Measurements from ENCODE around the gene SFI1. TPM values are rescaled to one million over a fixed set of nuclear protein-coding genes. Genes with fewer than 3 reads are reported as not detected.
A peak's percentile ranks its signal among the peaks of the same experiment; 100 is the strongest.

The SFI1 gene
- total RNA-seq, 1 donor from 2014 or later, result 406 TPM

DNA sequence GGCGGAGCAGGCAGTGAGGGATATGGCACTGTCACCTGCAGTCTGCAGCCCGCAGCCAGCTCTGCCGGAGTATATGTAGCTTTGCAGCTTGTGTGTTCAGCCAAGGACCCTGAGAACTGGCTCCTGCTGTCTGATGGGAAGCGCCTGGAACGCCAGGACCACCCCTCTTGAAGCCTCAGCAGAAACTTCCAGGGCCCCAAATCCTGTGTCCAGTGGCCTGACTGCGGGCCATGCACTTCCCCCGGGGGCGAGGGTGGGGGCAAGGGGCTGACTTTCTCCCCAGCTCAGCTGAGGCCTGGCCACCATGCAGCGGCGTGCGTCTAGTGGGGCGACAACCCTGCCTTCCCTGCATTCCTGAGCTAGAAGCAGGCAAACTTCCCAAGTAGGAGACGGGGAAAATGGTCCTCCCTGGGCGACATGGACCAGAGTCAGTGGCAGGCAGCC is 133.4 kb downstream of the SFI1 start:
- Mint-ChIP-seq H3K9me3 (no peaks in the 10 kb centered on the region), H3K36me3 (ENCODE audit: low read depth) (peaks cover 3% of the 10 kb centered on the region), H3K27ac (peak overlapping the region; percentile 88), H3K4me1 (ENCODE audit: low read depth) (peaks cover 55% of the 10 kb centered on the region), H3K4me3 (peak overlapping the region; percentile 87), H3K27me3 (ENCODE audit: insufficient read depth) (no peaks in the 10 kb centered on the region)
- intact Hi-C loops (cut with micrococcal nuclease), result loop anchor here (1.0 to 5.0 kb wide), 5 partner anchors 47 to 337 kb away; partner anchors contain the start of genes DRG1, PIK3IP1 and SFI1
- no peak for DNase-seq (ENCODE audit: low spot score)

DNA sequence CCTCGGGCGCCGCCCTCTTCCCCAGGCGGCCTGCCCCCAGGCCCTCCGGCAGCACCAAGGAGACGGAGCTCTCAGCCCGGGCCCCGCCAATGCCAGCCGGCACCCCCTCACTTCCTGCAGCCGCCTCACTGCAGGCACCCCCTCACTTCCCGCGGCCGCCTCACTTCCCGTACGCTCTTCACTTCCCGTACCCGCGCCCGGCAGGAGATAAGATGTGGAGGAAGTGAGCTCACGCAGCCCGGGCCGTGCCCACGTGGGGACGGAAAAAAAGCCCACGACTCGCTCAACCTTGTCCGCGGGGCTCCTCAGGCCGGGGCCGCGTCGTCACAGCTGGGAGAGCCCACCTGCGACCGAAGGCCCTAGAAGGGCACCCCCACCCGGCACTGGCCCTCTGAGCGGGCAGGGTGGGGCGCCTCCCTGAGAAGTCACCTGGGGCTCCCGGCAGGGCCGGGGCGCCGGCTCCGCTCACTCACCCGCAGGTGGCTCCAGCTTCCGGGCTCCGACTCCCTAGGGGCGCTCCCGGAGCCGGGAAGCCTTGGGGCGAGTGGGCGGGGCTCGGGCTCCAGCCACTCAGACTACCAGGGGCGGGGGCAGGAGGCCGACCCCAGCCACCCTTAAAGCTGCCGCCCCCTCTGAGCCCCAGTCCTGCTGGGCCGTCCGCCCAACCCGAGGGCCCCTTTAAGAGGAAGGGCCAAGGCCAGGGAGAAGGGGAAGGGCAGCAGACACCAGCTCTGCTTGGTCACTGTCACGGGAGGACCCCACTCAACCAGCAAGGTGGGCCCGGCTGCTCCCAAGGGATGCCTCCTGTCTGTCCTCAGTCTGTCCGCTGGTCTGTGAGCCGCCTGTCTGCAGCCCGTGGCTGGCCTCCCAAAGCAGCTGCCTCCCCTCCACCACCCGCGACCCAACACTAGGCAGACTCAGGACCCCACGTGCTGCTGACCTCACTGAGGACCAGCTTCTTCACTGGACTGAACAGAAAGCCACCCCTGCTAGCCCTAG is 134.3 kb downstream of the SFI1 start:
- no peaks in the 10 kb centered on the region for H3K9me3 Mint-ChIP-seq
- H3K4me3 Mint-ChIP-seq, result peak overlapping the region; percentile 87
- H3K36me3 Mint-ChIP-seq (ENCODE audit: low read depth), result peaks cover 3% of the 10 kb centered on the region
- intact Hi-C loops (cut with micrococcal nuclease), result loop anchor here (1.0 to 5.0 kb wide), 5 partner anchors 48 to 338 kb away; partner anchors contain the start of genes DRG1, PIK3IP1 and SFI1
- peak overlapping the region; percentile 88 for H3K27ac Mint-ChIP-seq
- H3K4me1 Mint-ChIP-seq (ENCODE audit: low read depth), result peaks cover 54% of the 10 kb centered on the region
- no peaks in the 10 kb centered on the region for H3K27me3 Mint-ChIP-seq (ENCODE audit: insufficient read depth)
- DNase-seq (ENCODE audit: low spot score), result peak; percentile 82

DNA sequence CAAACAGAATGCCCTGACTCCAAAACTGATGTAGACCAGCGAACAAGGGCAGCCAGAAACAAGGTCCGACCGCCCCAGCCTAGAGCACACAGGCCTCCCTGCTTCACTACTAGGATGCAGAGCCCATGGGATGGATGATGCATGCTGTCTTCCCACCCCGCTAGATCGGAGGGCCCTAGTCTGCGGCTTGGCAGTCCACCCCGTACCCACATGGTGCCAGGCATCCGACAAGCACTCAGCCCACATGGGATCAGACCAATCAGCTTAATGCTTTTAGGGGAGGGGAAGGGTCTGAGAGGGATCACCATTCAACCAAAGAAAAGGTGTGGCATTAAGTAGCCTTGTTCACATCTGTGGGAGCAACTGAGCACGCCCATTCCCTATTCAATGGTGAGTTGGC is 135.1 kb downstream of the SFI1 start:
- DNase-seq (ENCODE audit: low spot score), result no peak
- Mint-ChIP-seq H3K36me3 (ENCODE audit: low read depth) (peaks cover 3% of the 10 kb centered on the region), H3K9me3 (no peaks in the 10 kb centered on the region), H3K4me3 (peak overlapping the region; percentile 79), H3K27me3 (ENCODE audit: insufficient read depth) (no peaks in the 10 kb centered on the region), H3K4me1 (ENCODE audit: low read depth) (peaks cover 57% of the 10 kb centered on the region), H3K27ac (peak overlapping the region; percentile 86)
- intact Hi-C loops (cut with micrococcal nuclease), result loop anchor here (2.0 to 5.0 kb wide), 2 partner anchors 49 to 339 kb away; partner anchors contain the start of gene PIK3IP1

DNA sequence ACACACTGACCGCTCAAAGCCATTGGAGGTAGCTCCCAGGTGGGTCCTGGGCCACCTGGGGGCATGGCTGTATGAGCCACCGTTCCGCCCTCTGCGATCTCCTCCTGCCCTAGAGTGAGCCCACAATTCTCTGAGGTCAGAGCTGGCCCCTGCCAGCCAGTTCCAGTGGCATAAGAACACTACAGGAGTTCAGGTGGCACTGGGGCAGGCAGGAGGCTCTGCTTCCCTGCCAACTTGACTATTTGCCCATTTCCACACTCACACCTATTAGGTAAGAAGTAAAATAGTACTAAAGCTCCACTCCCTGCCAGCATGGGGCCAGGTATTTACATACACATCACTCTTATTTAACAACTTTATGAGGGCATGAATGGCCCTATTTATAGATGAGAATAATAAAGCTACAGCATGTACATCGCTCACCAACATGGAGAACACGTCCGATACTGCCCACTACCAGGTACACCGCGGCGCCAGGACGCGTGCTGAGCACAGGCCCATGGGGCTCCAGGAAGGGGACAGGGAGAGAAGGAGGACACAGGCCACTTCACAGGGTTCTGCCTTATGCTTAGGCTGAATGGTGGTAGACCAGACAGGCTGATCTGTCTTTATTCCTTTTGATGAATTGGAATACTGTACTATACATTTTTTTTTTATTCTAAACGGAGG is 139.4 kb downstream of the SFI1 start:
- Mint-ChIP-seq H3K9me3 (no peaks in the 10 kb centered on the region), H3K36me3 (ENCODE audit: low read depth) (peaks cover 5% of the 10 kb centered on the region), H3K27ac (no peak overlapping the region), H3K4me3 (no peak overlapping the region), H3K4me1 (ENCODE audit: low read depth) (peaks cover 55% of the 10 kb centered on the region), H3K27me3 (ENCODE audit: insufficient read depth) (no peaks in the 10 kb centered on the region)
- intact Hi-C loops (cut with micrococcal nuclease), result no loop called here
- DNase-seq (ENCODE audit: low spot score), result no peak

DNA sequence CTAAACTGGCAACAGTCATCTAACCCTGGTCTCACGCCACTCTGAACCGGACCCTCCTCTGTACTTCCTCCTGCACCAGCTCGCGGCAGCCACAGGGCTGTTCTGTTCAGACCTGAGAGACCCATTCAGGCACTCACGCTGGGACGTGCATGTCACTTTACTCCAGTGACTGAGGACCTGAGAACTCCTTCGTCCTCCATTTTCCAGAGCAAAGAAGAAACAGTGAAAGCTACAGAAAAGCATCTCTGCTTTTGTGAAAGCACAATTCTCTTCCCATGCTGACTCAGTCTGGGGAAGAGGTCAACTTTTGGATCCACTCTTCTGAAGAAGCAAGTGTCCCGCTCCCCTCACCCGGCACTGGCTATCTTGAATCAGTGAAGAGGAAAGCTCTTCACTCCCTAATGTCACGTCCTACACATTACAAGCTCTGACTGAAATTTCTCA is 141.1 kb downstream of the SFI1 start:
- no peaks in the 10 kb centered on the region for H3K27me3 Mint-ChIP-seq (ENCODE audit: insufficient read depth)
- intact Hi-C loops (cut with micrococcal nuclease), result no loop called here
- no peaks in the 10 kb centered on the region for H3K9me3 Mint-ChIP-seq
- no peak overlapping the region for H3K4me3 Mint-ChIP-seq
- H3K36me3 Mint-ChIP-seq (ENCODE audit: low read depth), result peaks cover 10% of the 10 kb centered on the region
- H3K27ac Mint-ChIP-seq, result no peak overlapping the region
- peaks cover 47% of the 10 kb centered on the region for H3K4me1 Mint-ChIP-seq (ENCODE audit: low read depth)
- DNase-seq (ENCODE audit: low spot score), result no peak

DNA sequence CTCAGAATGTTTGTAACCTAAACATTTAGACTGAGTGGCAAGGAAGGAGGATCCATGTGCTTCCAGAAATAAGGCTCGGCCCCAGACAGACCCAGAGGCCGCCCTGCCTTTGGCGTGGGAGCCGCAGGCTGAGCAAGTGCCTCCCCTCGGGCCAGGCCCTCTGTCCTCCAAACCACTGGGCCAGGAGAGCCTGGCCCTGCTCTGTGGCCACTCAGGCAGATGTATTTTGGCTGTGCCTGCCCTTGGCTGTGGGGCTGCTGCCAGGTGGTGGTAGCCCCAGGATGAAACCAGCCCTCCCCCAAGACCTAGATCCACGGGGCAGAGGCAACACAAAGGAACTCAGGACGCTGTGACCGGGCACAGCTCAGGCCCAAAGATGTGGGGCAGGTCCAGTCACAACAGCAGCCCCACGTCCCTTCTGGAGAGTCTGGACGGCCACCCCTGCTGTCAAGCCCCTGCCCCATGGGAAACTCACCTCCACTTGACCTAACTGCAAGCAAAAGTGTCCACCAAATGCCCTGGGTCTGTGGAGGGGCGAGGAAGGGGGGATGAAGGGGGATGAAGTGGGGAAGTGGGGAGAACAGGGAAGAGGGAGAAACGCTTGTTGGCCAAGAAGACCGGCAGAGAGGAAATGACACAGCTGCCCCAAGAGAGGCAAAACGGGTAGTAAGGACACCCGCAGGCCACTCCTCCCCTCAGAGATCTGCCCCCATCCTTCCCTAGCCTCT is 141.7 kb downstream of the SFI1 start:
- intact Hi-C loops (cut with micrococcal nuclease), result loop anchor here (1.0 kb wide), 1 partner anchor 8 kb away; no protein-coding TSS in a partner anchor
- peaks cover 47% of the 10 kb centered on the region for H3K4me1 Mint-ChIP-seq (ENCODE audit: low read depth)
- H3K36me3 Mint-ChIP-seq (ENCODE audit: low read depth), result peaks cover 10% of the 10 kb centered on the region
- DNase-seq (ENCODE audit: low spot score), result no peak
- no peaks in the 10 kb centered on the region for H3K9me3 Mint-ChIP-seq
- no peaks in the 10 kb centered on the region for H3K27me3 Mint-ChIP-seq (ENCODE audit: insufficient read depth)
- H3K27ac Mint-ChIP-seq, result peak overlapping the region; percentile 48
- H3K4me3 Mint-ChIP-seq, result no peak overlapping the region

DNA sequence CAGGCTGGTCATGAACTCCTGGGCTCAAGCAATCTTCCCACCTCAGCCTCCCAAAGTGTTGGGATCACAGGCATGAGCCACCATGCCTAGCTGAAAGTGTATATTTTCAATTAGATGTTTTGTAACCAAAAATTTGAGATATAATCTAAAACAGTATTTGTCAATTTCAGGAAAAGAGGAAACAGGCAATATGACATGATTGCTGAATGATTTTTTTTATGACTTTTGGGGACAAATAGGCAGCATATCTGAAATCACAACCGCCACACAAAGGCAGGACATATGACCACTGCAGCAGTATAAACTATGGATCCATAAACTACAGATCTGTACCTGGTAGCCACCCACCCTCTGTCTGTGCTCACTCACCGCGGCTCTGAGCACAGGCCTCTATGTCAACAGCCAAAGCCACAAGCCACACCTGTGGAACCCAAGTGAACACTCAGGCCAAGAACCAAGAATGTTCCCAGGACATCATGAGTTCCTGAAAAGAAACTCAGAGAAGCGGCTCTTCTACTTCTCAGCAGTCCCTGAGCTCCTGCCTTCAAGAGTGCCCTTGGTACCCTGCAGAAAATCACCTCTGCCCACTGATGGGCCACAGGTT is 143.2 kb downstream of the SFI1 start:
- no peaks in the 10 kb centered on the region for H3K27me3 Mint-ChIP-seq (ENCODE audit: insufficient read depth)
- peaks cover 37% of the 10 kb centered on the region for H3K4me1 Mint-ChIP-seq (ENCODE audit: low read depth)
- DNase-seq (ENCODE audit: low spot score), result no peak
- no peak overlapping the region for H3K4me3 Mint-ChIP-seq
- peaks cover 9% of the 10 kb centered on the region for H3K36me3 Mint-ChIP-seq (ENCODE audit: low read depth)
- no peak overlapping the region for H3K27ac Mint-ChIP-seq
- no peaks in the 10 kb centered on the region for H3K9me3 Mint-ChIP-seq
- intact Hi-C loops (cut with micrococcal nuclease), result no loop called here

DNA sequence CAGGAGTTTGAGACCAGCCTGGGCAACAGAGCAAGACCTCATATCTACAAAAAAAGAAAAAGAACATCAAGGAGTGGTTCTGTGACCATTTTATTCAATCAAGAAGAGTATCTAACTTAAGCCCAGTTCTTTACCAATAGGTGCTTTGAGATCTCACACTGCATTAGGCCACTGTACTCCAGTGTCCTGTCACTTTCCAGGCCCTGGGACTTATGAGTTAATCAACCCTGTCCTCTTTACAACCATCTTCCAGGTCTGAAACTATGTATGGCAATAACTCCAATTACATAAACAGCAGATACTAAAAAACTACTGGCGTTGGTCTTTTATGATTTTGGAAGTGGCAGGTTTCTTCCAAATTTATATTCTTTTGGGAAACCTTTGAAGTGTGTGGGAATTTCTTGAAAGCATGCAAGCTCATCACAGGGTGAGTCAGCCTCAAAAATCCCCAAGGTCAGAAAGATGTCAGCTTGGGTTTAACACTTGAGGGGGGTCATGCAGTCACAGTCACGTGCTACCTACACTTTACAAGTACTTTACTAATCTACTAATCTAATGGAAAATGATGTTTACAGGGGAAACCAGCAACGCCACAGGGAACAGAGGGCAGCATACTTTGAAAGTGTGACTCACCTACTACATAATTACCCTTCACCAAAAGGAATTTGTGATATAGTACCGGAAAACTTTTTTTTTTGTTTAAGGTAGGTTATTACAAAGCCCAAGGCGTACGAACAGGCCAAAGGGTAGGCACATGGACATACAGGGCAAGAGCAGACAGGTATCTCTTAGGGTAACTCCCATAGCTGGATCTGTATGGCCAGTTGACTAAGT is 150.1 kb downstream of the SFI1 start:
- intact Hi-C loops (cut with micrococcal nuclease), result loop anchor here (1.0 kb wide), 2 partner anchors 8 to 15 kb away; no protein-coding TSS in a partner anchor
- Mint-ChIP-seq H3K36me3 (ENCODE audit: low read depth) (peaks cover 18% of the 10 kb centered on the region), H3K27ac (peak overlapping the region; percentile 82), H3K9me3 (no peaks in the 10 kb centered on the region), H3K27me3 (ENCODE audit: insufficient read depth) (no peaks in the 10 kb centered on the region), H3K4me3 (no peak overlapping the region), H3K4me1 (ENCODE audit: low read depth) (peaks cover 21% of the 10 kb centered on the region)
- no peak for DNase-seq (ENCODE audit: low spot score)

DNA sequence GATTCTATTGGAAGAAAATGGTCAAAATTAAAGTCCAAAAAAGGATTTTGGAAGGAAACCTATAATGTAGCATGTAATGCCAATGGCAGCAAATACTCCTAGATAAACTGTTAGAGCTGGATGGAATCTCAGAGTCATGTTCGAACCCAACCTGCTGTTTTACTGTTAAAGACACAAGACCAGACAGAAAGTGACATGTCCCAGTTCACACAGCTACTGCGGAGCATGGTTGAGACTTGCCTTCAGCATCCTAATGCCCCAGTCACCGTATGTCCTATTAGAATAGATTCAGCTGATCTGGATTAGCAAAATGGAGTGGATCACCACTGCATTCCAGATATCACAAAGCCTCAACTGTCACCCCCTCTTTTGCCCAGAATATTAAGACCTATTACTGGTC is 150.7 kb downstream of the SFI1 start:
- Mint-ChIP-seq H3K27ac (peak overlapping the region; percentile 82), H3K4me1 (ENCODE audit: low read depth) (peaks cover 21% of the 10 kb centered on the region), H3K36me3 (ENCODE audit: low read depth) (peaks cover 18% of the 10 kb centered on the region), H3K27me3 (ENCODE audit: insufficient read depth) (no peaks in the 10 kb centered on the region), H3K4me3 (no peak overlapping the region), H3K9me3 (no peaks in the 10 kb centered on the region)
- intact Hi-C loops (cut with micrococcal nuclease), result no loop called here
- no peak for DNase-seq (ENCODE audit: low spot score)

DNA sequence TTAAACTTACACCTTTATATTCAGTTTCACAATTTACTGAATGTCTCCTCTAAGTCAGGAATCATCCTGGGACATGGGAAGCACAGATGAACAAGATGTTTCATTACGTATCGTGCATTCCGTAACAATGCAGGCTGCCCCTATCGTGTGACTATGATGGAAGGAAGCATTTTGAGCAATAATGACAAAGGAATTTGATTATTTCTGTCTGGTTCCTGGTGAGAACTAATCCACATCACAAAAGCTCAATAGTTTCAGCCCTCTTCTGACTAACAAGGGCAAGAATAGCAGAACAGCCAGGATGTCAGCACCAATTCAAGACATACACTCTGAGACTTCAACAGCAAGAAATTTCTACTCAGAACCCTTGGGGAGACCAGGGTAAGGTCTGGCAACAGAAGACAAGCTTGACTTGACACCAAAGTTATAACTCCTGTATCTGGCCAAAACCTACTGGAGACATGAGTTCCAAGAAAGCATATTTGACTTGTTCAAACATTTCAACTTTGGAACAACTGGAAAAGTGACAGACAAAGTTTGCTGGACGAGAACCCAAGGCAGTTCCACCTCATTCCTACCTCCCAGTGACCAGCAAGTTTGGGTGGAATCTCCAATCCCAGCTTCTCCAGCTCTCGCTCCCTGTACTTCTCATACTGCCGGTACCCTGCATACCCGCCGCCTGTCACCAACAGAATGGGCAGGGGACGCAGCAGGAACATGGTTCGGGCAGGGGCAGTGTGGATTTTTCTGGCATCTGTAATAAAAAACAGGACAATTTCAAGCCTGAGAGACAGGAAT is 151.4 kb downstream of the SFI1 start:
- Mint-ChIP-seq H3K9me3 (no peaks in the 10 kb centered on the region), H3K4me1 (ENCODE audit: low read depth) (peaks cover 21% of the 10 kb centered on the region), H3K4me3 (no peak overlapping the region), H3K36me3 (ENCODE audit: low read depth) (peaks cover 18% of the 10 kb centered on the region), H3K27ac (peak overlapping the region; percentile 7), H3K27me3 (ENCODE audit: insufficient read depth) (no peaks in the 10 kb centered on the region)
- intact Hi-C loops (cut with micrococcal nuclease), result no loop called here
- DNase-seq (ENCODE audit: low spot score), result no peak

DNA sequence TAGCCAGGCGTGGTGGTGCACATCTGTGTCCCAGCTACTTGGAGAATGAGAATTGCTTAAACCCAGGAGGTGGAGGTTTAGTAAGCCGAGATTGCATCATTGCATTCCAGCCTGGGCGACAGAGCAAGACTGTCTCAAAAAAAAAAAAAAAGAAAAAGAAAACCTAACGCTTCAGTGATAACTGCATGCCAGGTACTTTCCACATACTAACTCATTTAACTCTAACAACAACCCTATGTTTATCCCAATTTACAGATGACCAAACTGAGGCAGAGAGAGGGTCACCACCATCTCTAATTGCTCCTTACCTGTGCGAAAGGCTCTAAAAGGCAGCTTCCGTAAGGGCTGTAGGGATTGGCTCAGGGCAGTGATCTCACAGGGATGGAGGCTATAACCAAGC is 154.1 kb downstream of the SFI1 start:
- H3K36me3 Mint-ChIP-seq (ENCODE audit: low read depth), result peaks cover 19% of the 10 kb centered on the region
- peaks cover 31% of the 10 kb centered on the region for H3K4me1 Mint-ChIP-seq (ENCODE audit: low read depth)
- intact Hi-C loops (cut with micrococcal nuclease), result no loop called here
- no peak overlapping the region for H3K4me3 Mint-ChIP-seq
- H3K9me3 Mint-ChIP-seq, result no peaks in the 10 kb centered on the region
- H3K27ac Mint-ChIP-seq, result no peak overlapping the region
- no peaks in the 10 kb centered on the region for H3K27me3 Mint-ChIP-seq (ENCODE audit: insufficient read depth)
- no peak for DNase-seq (ENCODE audit: low spot score)

All from activated T-helper 1 cell treated with anti-CD3 and anti-CD28 coated beads, Interleukin-12 subunit alpha, Interleukin-12 subunit beta, Interleukin-2, Interleukin-4 antibody, amounts not matched to agents 30 ng/mL and 10 ng/mL and 1 ng/mL, durations not matched to agents 14 hours and 24 hours and 36 hours (primary cell).